Panc1 (cell line): Measurements from ENCODE around the gene LGSN.

Source experiments
- CTCF ChIP-seq: fragments of 450-650 bp; IDR thresholded peaks from 2 replicates; pipeline ENCODE4 v1.5.1; 2017; ENCODE audit warnings: mild to moderate bottlenecking
- POLR2AphosphoS5 ChIP-seq: IDR thresholded peaks from 2 replicates; pipeline ENCODE4 v1.6.1; 2012; ENCODE audit warnings: mild to moderate bottlenecking, low read depth, low read length, moderate library complexity
- REST ChIP-seq, 2 experiments: IDR thresholded peaks; 2 replicates each; pipeline ENCODE4 v1.6.1; 2011 to 2012; ENCODE audit warnings: low read depth in 2 of 2, control low read depth in 1 of 2, low read length in 1 of 2, mild to moderate bottlenecking in 1 of 2, moderate library complexity in 1 of 2; ENCODE audit not compliant: insufficient read depth in 1 of 2

DNA sequence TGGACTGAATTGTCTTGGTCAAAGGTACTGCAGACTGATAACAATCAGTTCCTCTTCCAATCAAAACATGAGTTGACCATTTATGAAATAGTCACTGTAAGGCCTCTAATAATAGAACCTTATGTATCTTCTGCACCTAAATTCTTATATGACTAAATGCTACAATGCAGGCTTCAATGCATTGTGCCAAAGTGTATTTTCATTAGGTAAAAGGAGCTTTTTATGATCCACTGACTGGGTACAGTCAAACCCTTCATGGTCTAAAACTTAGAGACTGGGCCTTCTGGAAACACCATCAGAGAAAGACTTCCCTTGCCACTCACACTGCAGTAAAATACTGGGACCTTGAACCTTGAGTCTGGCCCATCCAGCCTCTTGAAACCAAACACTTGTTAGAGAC lies 16.3 kb downstream of the LGSN start:
- no peak for TF ChIP-seq CTCF
- no peak for TF ChIP-seq POLR2AphosphoS5
- no peak for TF ChIP-seq REST (IDR thresholded peaks at IDR 0.05; ENCODE audit: insufficient read depth in 1 of 2, low read depth in 2 of 2, low read length in 1 of 2)
